Activated naive CD8-positive, alpha-beta T cell treated with anti-CD3 and anti-CD28 coated beads, Interleukin-2, amount 10 ng/mL, durations not matched to agents 7 days and 5 days (primary cell): ENCODE data around the gene OR51M1. TPM values are rescaled to one million over a fixed set of nuclear protein-coding genes. Genes with fewer than 3 reads are reported as not detected.

Source experiments
- ATAC-seq: fragments of 150-1000 bp; cut with Tn5 transposase; one replicate; pipeline ENCODE4 v1.10.0; 2021; ENCODE audit warnings: low read depth, moderate library complexity
- POLR2A ChIA-PET: fragments of 350-600 bp; sonication (Branson Sonifier 250); formaldehyde crosslinking; loops from one replicate; lab custom pipeline; 2021; ENCODE audit warnings: antibody characterized with exemption; lab: Charles Lee
- DNase-seq: peaks from one replicate; pipeline ENCODE4 v3.0.0; 2021
- H3K27ac Mint-ChIP-seq: one replicate; pipeline ENCODE4 v1.8.0; 2022; ENCODE audit warnings: mild to moderate bottlenecking, mixed read lengths
- H3K27me3 Mint-ChIP-seq: one replicate; pipeline ENCODE4 v1.8.0; 2022; ENCODE audit warnings: mild to moderate bottlenecking, moderate library complexity, mixed read lengths
- H3K36me3 Mint-ChIP-seq: one replicate; pipeline ENCODE4 v1.8.0; 2021; ENCODE audit warnings: mild to moderate bottlenecking, mixed read lengths
- H3K4me1 Mint-ChIP-seq: one replicate; pipeline ENCODE4 v1.8.0; 2021; ENCODE audit warnings: mixed read lengths
- H3K4me3 Mint-ChIP-seq: one replicate; pipeline ENCODE4 v1.8.0; 2022; ENCODE audit warnings: mild to moderate bottlenecking, moderate library complexity, mixed read lengths
- H3K9me3 Mint-ChIP-seq: one replicate; pipeline ENCODE4 v1.8.0; 2021; ENCODE audit warnings: mixed read lengths
- total RNA-seq, 2 experiments: library from RNA; stranded (reverse); gene quantifications; one replicate each; pipeline ENCODE4 v1.2.3, GENCODE V29; 2021

The OR51M1 gene
- total RNA-seq, 2 experiments from 2014 or later: not detected

DNA sequence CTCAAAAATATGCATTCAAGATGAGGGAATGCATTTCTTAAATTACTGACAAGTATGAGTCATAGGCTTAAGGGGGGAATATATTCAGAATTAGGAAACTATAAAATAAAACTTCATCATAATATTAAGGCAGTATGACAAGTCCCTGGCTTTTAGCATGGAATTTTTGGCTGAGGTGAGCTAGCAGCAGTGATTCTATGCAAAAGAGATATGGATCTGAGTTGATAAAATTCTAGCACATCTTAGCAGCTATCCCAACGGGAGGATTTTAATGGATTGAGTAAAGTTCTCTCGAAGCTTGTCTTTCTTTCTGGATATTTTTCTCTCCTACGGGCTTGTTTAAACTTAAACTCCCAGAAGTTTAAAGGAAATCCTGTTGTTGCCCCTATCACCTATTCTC, 39.5 kb downstream of the OR51M1 start:
- no peak for ATAC-seq
- H3K4me3 Mint-ChIP-seq: no peak overlapping the region
- DNase-seq: no peak
- no peaks in the 10 kb centered on the region for H3K9me3 Mint-ChIP-seq
- H3K4me1 Mint-ChIP-seq: no peaks in the 10 kb centered on the region
- H3K27me3 Mint-ChIP-seq: peaks cover 7% of the 10 kb centered on the region
- POLR2A ChIA-PET: no interaction called here
- no peak overlapping the region for H3K27ac Mint-ChIP-seq
- no peaks in the 10 kb centered on the region for H3K36me3 Mint-ChIP-seq

DNA sequence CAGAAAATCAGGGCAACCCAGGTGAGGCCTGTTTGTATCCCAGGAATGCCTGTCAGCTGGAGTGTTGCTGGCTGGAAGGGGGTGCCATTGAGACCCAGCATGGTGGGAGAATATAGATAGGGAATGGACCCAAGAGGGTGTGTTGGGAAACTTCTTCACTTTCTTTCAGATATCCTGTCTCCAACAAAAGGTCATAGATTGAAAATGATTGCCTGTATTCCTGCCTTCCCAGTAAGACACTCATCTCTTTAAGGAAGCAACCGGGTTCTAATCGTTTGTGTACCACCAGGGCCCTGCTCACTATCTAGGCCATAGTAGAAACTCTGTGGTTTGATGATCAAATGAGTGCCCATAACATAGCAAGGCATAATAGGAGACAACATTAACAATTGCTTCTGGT, 57.8 kb downstream of the OR51M1 start, which contains the start of gene OR51I1:
Gene OR51I1, minus strand, starts transcription at position 101 of the 400 bp plus-strand sequence. Its CDS starts 0 bp downstream, at position 101.
- Mint-ChIP-seq H3K27me3 (peaks cover 7% of the 10 kb centered on the region), H3K9me3 (no peaks in the 10 kb centered on the region), H3K4me1 (no peaks in the 10 kb centered on the region), H3K27ac (no peak within 1 kb of the TSS), H3K36me3 (no peaks in the 10 kb centered on the region), H3K4me3 (no peak within 1 kb of the TSS)
- ATAC-seq (no peak), DNase-seq (no peak)
- POLR2A ChIA-PET: no interaction called here

Other genes with a start within 250 kb of the OR51M1 start
- not detected for gene OR52A5, start 245.5 kb upstream of the OR51M1 start, total RNA-seq
- gene OR52A1, start 229.1 kb upstream of the OR51M1 start, total RNA-seq: not detected
- not detected for gene OR51V1, start 183.1 kb upstream of the OR51M1 start, total RNA-seq
- not detected for gene HBB, start 156.7 kb upstream of the OR51M1 start, total RNA-seq
- not detected for gene HBD, start 149.3 kb upstream of the OR51M1 start, total RNA-seq
- not detected for gene HBG1, start 134.0 kb upstream of the OR51M1 start, total RNA-seq
- gene HBG2, start 129.0 kb upstream of the OR51M1 start, total RNA-seq: not detected
- not detected for gene HBE1, start 113.9 kb upstream of the OR51M1 start, total RNA-seq
- not detected for gene OR51B4, start 81.9 kb upstream of the OR51M1 start, total RNA-seq
- gene OR51B2, start 59.5 kb upstream of the OR51M1 start, total RNA-seq: not detected
- gene OR51B5, start 40.3 kb upstream of the OR51M1 start, total RNA-seq: not detected
- gene OR51B6, start 32.3 kb upstream of the OR51M1 start, total RNA-seq: not detected
- not detected for gene OR51Q1, start 38.3 kb downstream of the OR51M1 start, total RNA-seq
- not detected for gene OR51I1, start 57.7 kb downstream of the OR51M1 start, total RNA-seq
- gene OR51I2, start 65.5 kb downstream of the OR51M1 start, total RNA-seq: not detected
- gene OR52D1, start 104.9 kb downstream of the OR51M1 start, total RNA-seq: not detected
- under 1 TPM in 1 of 2 experiments, not detected in 1; 0.17 TPM for gene UBQLN3, start 126.1 kb downstream of the OR51M1 start, total RNA-seq
- under 1 TPM; 0.30 to 0.60 TPM for gene UBQLNL, start 132.9 kb downstream of the OR51M1 start, total RNA-seq
- not detected for gene OR52H1, start 164.7 kb downstream of the OR51M1 start, total RNA-seq
- not detected for gene OR52B6, start 197.1 kb downstream of the OR51M1 start, total RNA-seq
- gene TRIM6, start 212.8 kb downstream of the OR51M1 start, total RNA-seq: 1 to 10 TPM; 1.5 to 2.7 TPM
- 10 to 100 TPM; 17.3 to 17.5 TPM for gene TRIM34, start 241.2 kb downstream of the OR51M1 start, total RNA-seq